ENCODE data around the gene MCCD1. TPM values are rescaled to one million over a fixed set of nuclear protein-coding genes. Genes with fewer than 3 reads are reported as not detected.

MCCD1 gene
- total RNA-seq, 1 donor from 2014 or later, result not detected

DNA sequence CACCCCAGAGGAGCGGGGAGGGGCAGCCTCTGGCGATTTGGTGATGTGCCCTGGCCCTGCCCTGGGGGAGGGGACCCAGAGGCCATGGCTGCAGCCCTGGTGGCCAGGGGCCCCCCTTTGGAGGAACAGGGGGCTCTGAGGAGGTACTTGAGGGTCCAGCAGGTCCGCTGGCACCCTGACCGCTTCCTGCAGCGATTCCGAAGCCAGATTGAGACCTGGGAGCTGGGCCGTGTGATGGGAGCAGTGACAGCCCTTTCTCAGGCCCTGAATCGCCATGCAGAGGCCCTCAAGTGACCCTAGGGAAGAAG lies 29.5 kb downstream of the MCCD1 start:
- ChIA-PET POLR2A (interaction anchor here (1.0 to 9.2 kb wide), 13 partner anchors 7 to 274 kb away, joined by 4 to 580 read pairs (median 19); partner anchors contain the start of genes ATP6V1G2, BAG6, C6orf47 and DDX39B), CTCF (interaction anchor here (21.5 to 25.8 kb wide), 2 partner anchors 20 to 40 kb away, joined by 611 to 773 read pairs; partner anchors contain the start of genes LST1, LTA, LTB and NCR3)
- H3K9me3 Mint-ChIP-seq, result no peaks in the 10 kb centered on the region
- peak overlapping the region; percentile 83 for H3K4me3 Mint-ChIP-seq
- H3K27me3 Mint-ChIP-seq, result no peaks in the 10 kb centered on the region
- intact Hi-C loops (cut with micrococcal nuclease), result no loop called here
- H3K4me1 Mint-ChIP-seq, result peaks cover 84% of the 10 kb centered on the region
- DNase-seq (no peak), ATAC-seq (ENCODE audit: low read depth) (no peak)
- peak overlapping the region; percentile 94 for H3K27ac Mint-ChIP-seq
- H3K36me3 Mint-ChIP-seq (ENCODE audit: low read depth), result peaks cover 16% of the 10 kb centered on the region
- TF ChIP-seq, protein P1, sequence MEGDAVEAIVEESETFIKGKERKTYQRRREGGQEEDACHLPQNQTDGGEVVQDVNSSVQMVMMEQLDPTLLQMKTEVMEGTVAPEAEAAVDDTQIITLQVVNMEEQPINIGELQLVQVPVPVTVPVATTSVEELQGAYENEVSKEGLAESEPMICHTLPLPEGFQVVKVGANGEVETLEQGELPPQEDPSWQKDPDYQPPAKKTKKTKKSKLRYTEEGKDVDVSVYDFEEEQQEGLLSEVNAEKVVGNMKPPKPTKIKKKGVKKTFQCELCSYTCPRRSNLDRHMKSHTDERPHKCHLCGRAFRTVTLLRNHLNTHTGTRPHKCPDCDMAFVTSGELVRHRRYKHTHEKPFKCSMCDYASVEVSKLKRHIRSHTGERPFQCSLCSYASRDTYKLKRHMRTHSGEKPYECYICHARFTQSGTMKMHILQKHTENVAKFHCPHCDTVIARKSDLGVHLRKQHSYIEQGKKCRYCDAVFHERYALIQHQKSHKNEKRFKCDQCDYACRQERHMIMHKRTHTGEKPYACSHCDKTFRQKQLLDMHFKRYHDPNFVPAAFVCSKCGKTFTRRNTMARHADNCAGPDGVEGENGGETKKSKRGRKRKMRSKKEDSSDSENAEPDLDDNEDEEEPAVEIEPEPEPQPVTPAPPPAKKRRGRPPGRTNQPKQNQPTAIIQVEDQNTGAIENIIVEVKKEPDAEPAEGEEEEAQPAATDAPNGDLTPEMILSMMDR (IDR thresholded peaks at IDR 0.05), result no peak

DNA sequence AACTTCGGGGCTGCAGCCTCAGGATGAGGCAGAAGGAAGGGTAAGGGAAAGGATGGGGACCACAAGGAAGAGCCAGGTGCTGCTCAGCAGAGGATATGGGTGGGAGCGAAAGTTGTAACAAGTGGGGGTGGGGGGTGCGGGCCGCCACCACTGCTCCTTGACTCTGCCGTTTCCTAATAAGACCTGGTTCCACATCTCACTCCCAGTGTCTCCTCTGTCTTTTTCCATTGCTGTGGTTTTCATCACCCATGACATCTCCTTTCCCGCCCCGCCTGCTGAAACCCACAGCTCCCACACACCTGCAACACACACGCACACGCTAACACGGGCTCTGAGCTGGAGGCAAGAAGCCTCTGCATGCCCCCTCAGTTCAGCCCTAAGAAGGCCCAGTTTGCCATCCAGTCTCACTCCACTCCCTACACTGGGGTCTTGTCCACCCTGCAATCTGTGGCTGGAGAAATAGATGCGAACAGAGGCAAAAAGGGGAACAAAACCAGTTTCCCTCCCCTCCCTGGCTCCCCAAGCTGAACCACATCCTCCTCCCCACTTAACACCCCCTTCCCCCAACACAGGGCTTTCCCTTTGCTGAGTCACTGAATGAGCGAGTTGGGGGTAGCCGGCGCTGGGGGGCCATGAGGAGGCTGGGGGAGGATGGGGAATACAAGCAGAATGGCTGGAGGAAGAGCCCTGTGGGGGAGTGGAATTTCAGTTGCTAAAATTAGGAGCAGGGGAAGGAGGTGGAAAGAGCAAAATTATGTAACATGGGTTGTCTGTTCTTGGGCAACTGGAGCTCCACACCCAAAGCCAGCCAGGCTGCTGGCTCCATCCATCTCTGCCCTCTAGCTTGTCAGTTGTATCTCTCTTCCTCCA lies 30.1 kb downstream of the MCCD1 start:
- H3K4me1 Mint-ChIP-seq, result peaks cover 90% of the 10 kb centered on the region
- peak; percentile 58 for DNase-seq
- no peaks in the 10 kb centered on the region for H3K9me3 Mint-ChIP-seq
- TF ChIP-seq, protein P1 (IDR thresholded peaks at IDR 0.05), result no peak
- H3K4me3 Mint-ChIP-seq, result peak overlapping the region; percentile 83
- H3K27ac Mint-ChIP-seq, result peak overlapping the region; percentile 94
- peak; percentile 43 for ATAC-seq (ENCODE audit: low read depth)
- H3K36me3 Mint-ChIP-seq (ENCODE audit: low read depth), result peaks cover 20% of the 10 kb centered on the region
- H3K27me3 Mint-ChIP-seq, result no peaks in the 10 kb centered on the region
- ChIA-PET POLR2A (interaction anchor here (0.6 to 9.2 kb wide), 17 partner anchors 8 to 304 kb away, joined by 3 to 580 read pairs (median 8); partner anchors contain the start of genes ABHD16A, ATP6V1G2, BAG6 and C6orf47), CTCF (interaction anchor here (2.1 to 25.8 kb wide), 3 partner anchors 9 to 39 kb away, joined by 20 to 773 read pairs (median 611); partner anchors contain the start of genes LST1, LTA, LTB and NCR3)
- intact Hi-C loops (cut with micrococcal nuclease), result loop anchor here (1.0 kb wide), 2 partner anchors 12 to 21 kb away; partner anchors contain the start of gene NFKBIL1

DNA sequence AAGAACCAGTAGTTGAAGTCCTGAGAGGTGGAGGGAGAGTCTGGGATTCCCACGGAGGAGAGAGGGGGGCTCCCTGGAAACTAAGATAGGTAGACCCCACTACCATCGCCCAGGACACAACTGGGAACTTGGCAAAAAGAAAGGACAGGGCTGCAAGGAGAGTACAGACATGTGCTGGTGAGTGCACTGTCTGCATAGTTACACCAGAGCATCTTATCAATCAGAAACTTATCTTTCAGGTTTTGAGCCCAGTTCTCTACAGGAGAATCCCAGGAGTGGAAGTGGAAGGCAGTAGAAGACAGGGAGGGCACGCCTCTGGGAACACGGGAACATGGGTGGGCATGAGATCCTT lies 30.8 kb downstream of the MCCD1 start:
- ChIA-PET CTCF (interaction anchor here (1.0 to 25.8 kb wide), 4 partner anchors 9 to 38 kb away, joined by 3 to 773 read pairs (median 316); partner anchors contain the start of genes LST1, LTA, LTB and NCR3), POLR2A (interaction anchor here (0.6 to 9.2 kb wide), 18 partner anchors 9 to 1412 kb away, joined by 3 to 580 read pairs (median 8); partner anchors contain the start of genes ABHD16A, ATP6V1G2, BAG6 and C6orf47)
- DNase-seq (no peak), ATAC-seq (ENCODE audit: low read depth) (peak; percentile 5)
- Mint-ChIP-seq H3K4me1 (peaks cover 89% of the 10 kb centered on the region), H3K9me3 (no peaks in the 10 kb centered on the region), H3K4me3 (peak overlapping the region; percentile 83), H3K27me3 (no peaks in the 10 kb centered on the region), H3K27ac (peak overlapping the region; percentile 94), H3K36me3 (ENCODE audit: low read depth) (peaks cover 21% of the 10 kb centered on the region)
- intact Hi-C loops (cut with micrococcal nuclease), result loop anchor here (1.0 kb wide), 2 partner anchors 12 to 21 kb away; partner anchors contain the start of gene NFKBIL1
- TF ChIP-seq, protein P1 (IDR thresholded peaks at IDR 0.05), result no peak

DNA sequence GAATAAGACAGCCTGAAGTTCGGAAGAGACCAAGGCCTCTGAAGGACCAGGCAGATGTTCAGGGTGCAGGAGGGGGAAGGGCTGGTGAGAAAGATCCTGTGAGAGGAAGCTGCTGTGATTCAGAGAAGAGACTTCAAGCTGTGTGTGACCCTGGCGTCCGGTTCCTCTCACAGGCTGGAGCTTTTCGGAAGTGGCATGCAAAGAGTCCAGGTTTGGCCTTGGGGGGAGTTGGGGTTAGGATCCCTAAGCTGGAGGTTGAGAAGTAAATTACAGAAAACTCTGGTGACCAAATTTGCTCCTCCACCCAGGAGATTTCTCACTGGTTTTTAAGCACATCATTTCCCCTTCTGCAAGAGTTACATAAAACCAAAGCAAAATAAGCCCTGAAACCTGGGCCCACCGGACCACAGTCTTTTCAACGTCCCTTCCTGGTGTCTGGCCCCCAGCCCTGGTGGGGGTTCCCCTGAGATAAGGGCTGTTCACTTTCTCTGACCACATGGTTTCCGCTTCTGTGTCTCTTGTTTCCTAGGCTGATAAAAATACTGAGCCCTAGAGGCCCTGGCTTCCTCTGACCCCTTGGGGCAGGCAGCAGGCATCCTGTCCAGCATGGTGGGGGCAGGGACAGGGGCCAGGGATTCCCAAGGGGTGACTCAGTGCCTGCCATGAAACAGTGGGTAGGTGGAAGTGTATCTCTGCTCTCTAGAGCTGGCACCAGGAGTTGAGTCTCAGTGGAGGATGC lies 31.4 kb downstream of the MCCD1 start:
- peak; percentile 52 for DNase-seq
- peak overlapping the region; percentile 83 for H3K4me3 Mint-ChIP-seq
- ChIA-PET CTCF (interaction anchor here (1.0 to 25.8 kb wide), 4 partner anchors 10 to 38 kb away, joined by 3 to 773 read pairs (median 316); partner anchors contain the start of genes LST1, LTA, LTB and NCR3), POLR2A (interaction anchor here (0.9 to 9.2 kb wide), 15 partner anchors 9 to 1412 kb away, joined by 3 to 580 read pairs (median 17); partner anchors contain the start of genes ATP6V1G2, BAG6, DDX39B and GPANK1)
- intact Hi-C loops (cut with micrococcal nuclease), result loop anchor here (1.0 to 10.0 kb wide), 7 partner anchors 8 to 1065 kb away; partner anchors contain the start of genes LTA, NFKBIL1 and PPP1R18
- no peaks in the 10 kb centered on the region for H3K27me3 Mint-ChIP-seq
- ATAC-seq (ENCODE audit: low read depth), result peak; percentile 67
- H3K36me3 Mint-ChIP-seq (ENCODE audit: low read depth), result peaks cover 26% of the 10 kb centered on the region
- no peaks in the 10 kb centered on the region for H3K9me3 Mint-ChIP-seq
- TF ChIP-seq, protein P1 (IDR thresholded peaks at IDR 0.05), result no peak
- peaks cover 90% of the 10 kb centered on the region for H3K4me1 Mint-ChIP-seq
- peak overlapping the region; percentile 94 for H3K27ac Mint-ChIP-seq

Measured in activated B cell treated with CpG ODN at 0.5 μM for 24 hours (primary cell).